ENCODE results near the gene ZNF124.

DNA sequence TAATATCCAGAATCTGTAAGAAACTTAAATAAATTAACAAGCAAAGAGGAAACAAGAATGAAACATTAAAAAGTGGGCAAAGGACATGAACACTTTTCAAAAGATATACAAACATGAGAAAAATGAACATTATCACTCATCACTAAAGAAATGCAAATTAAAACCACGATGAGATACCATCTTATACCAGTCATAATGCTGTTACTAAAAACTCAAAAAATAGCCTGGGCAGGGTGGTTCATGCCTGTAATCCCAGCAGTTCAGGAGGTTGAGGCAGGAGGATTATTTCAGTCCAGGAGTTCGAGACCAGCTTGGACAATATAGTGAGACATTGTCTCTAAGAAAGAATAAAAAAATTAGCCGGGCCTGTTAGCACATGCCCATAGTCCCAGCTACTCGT, 6.1 kb downstream of the ZNF124 start:
- TF ChIP-seq, protein P1, sequence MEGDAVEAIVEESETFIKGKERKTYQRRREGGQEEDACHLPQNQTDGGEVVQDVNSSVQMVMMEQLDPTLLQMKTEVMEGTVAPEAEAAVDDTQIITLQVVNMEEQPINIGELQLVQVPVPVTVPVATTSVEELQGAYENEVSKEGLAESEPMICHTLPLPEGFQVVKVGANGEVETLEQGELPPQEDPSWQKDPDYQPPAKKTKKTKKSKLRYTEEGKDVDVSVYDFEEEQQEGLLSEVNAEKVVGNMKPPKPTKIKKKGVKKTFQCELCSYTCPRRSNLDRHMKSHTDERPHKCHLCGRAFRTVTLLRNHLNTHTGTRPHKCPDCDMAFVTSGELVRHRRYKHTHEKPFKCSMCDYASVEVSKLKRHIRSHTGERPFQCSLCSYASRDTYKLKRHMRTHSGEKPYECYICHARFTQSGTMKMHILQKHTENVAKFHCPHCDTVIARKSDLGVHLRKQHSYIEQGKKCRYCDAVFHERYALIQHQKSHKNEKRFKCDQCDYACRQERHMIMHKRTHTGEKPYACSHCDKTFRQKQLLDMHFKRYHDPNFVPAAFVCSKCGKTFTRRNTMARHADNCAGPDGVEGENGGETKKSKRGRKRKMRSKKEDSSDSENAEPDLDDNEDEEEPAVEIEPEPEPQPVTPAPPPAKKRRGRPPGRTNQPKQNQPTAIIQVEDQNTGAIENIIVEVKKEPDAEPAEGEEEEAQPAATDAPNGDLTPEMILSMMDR (IDR thresholded peaks at IDR 0.05): no peak
- TF ChIP-seq EZH2 (IDR thresholded peaks at IDR 0.05; ENCODE audit: borderline replicate concordance, insufficient read depth, low read depth, low read length, poor library complexity, severe bottlenecking): no peak

Data from B cell (primary cell).